ENCODE measurements around the gene PHLPP1. TPM values are rescaled to one million over a fixed set of nuclear protein-coding genes. Genes with fewer than 3 reads are reported as not detected.

The PHLPP1 gene
- total and polyA plus RNA-seq, 2 of the 4 experiments (the other 2 are of a cell fraction) = 3.3 to 3.6 TPM

DNA sequence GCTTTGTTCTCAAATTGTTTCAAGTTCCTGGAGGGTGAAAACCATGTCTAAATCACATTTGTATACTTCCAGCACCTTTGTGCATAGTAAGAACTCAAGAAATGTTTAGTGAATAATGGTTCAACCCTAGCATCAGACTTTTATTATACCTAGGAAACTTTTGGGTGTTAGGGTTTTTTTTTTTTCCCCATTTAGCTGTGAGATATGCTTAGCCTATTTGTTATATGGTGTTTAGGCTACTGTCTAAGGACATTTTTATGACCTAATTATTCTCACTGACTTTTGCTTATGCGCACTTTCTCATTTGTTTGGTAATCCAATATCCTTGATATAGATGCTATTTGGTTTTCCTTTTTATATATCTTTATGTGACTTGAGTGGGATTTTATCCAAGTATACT is 164.7 kb downstream of the PHLPP1 start:
- Histone ChIP-seq H4K8ac (ENCODE audit: low read depth in 2 of 2, low read length in 2 of 2) (no peak overlapping the region), H3K4me1 (ENCODE audit: control insufficient read depth, insufficient read depth, low read length) (peaks cover 14% of the 10 kb centered on the region), H4K91ac (ENCODE audit: insufficient read depth, low read depth, low read length) (no peak overlapping the region), H3K23ac (ENCODE audit: low read depth, low read length) (no peak overlapping the region), H3K9ac (ENCODE audit: low read depth, low read length) (no peak overlapping the region), H4K20me1 (ENCODE audit: insufficient read depth, low read length) (no peaks in the 10 kb centered on the region; the same call in 1 of the 2 replicates), H4K5ac (ENCODE audit: low read depth, low read length) (no peak overlapping the region), H2BK120ac (ENCODE audit: low read depth, low read length) (no peak overlapping the region), H3K4me2 (ENCODE audit: low read depth, low read length) (no peak overlapping the region), H3K27ac (ENCODE audit: insufficient read depth, low read length) (no peak overlapping the region), H2AK5ac (ENCODE audit: low read depth, low read length) (no peak overlapping the region), H2BK20ac (ENCODE audit: low read depth, low read length) (no peak overlapping the region), H3K18ac (ENCODE audit: low read depth, low read length) (no peak overlapping the region), H2BK5ac (ENCODE audit: low read depth, low read length, poor library complexity, severe bottlenecking) (no peak overlapping the region), H2AK9ac (replicated peaks; ENCODE audit: low read depth, low read length, poor library complexity) (no peak overlapping the region), H3K36me3 (ENCODE audit: control insufficient read depth, insufficient read depth, low read length) (no peaks in the 10 kb centered on the region), H3K4me3 (ENCODE audit: insufficient read depth, low read depth, low read length) (no peak overlapping the region), H3K14ac (replicated peaks; ENCODE audit: low read depth, low read length) (no peak overlapping the region), H2AFZ (replicated peaks; ENCODE audit: low read length, poor library complexity) (no peak overlapping the region), H3K79me1 (ENCODE audit: low read depth in 1 of 2, low read length in 2 of 2) (peaks cover 0 to 17% of the 10 kb centered on the region in 2 experiments; a peak in 3 of 4 replicates), H2BK15ac (ENCODE audit: low read depth, low read length) (no peak overlapping the region), H3K9me1 (ENCODE audit: insufficient read depth, low read length) (peaks cover 14% of the 10 kb centered on the region), H3K27me3 (ENCODE audit: control insufficient read depth, insufficient read depth, low read length) (no peaks in the 10 kb centered on the region), H3K9me3 (ENCODE audit: control insufficient read depth, insufficient read depth, low read length) (no peaks in the 10 kb centered on the region), H3K56ac (ENCODE audit: extremely low read depth, insufficient read depth, low read length) (no peak overlapping the region), H3K4ac (ENCODE audit: low read depth, low read length) (no peak overlapping the region)
- DNase-seq = no peak
- TF ChIP-seq, protein P1, sequence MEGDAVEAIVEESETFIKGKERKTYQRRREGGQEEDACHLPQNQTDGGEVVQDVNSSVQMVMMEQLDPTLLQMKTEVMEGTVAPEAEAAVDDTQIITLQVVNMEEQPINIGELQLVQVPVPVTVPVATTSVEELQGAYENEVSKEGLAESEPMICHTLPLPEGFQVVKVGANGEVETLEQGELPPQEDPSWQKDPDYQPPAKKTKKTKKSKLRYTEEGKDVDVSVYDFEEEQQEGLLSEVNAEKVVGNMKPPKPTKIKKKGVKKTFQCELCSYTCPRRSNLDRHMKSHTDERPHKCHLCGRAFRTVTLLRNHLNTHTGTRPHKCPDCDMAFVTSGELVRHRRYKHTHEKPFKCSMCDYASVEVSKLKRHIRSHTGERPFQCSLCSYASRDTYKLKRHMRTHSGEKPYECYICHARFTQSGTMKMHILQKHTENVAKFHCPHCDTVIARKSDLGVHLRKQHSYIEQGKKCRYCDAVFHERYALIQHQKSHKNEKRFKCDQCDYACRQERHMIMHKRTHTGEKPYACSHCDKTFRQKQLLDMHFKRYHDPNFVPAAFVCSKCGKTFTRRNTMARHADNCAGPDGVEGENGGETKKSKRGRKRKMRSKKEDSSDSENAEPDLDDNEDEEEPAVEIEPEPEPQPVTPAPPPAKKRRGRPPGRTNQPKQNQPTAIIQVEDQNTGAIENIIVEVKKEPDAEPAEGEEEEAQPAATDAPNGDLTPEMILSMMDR (conservative IDR thresholded peaks at IDR 0.05; ENCODE audit: low read depth, low read length) = no peak
- no peak for TF ChIP-seq CHD1 (IDR thresholded peaks at IDR 0.05; ENCODE audit: low read depth, low read length)
- TF ChIP-seq NFE2L2 (IDR thresholded peaks at IDR 0.05; ENCODE audit: low read depth, low read length) = no peak
- no peak for TF ChIP-seq SMC3 (IDR thresholded peaks at IDR 0.05; ENCODE audit: low read depth, low read length)
- TF ChIP-seq CEBPB (IDR thresholded peaks at IDR 0.05; ENCODE audit: low read depth, low read length) = no peak
- no peak for TF ChIP-seq MXI1 (IDR thresholded peaks at IDR 0.05; ENCODE audit: borderline replicate concordance, low read depth, low read length)
- TF ChIP-seq, protein P2, sequence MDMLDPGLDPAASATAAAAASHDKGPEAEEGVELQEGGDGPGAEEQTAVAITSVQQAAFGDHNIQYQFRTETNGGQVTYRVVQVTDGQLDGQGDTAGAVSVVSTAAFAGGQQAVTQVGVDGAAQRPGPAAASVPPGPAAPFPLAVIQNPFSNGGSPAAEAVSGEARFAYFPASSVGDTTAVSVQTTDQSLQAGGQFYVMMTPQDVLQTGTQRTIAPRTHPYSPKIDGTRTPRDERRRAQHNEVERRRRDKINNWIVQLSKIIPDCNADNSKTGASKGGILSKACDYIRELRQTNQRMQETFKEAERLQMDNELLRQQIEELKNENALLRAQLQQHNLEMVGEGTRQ (IDR thresholded peaks at IDR 0.05; ENCODE audit: low read depth, low read length) = no peak
- no peak for TF ChIP-seq RCOR1 (IDR thresholded peaks at IDR 0.05; ENCODE audit: insufficient replicate concordance, low read length)
- no peak for TF ChIP-seq MAZ (IDR thresholded peaks at IDR 0.05; ENCODE audit: borderline replicate concordance, low read depth, low read length)
- no peak for TF ChIP-seq ELK1 (IDR thresholded peaks at IDR 0.05; ENCODE audit: borderline replicate concordance, low read depth, low read length)
- TF ChIP-seq MAFK (IDR thresholded peaks at IDR 0.05; ENCODE audit: low read depth, low read length) = no peak
- no peak for TF ChIP-seq FOS (IDR thresholded peaks at IDR 0.05; ENCODE audit: low read depth, low read length)
- TF ChIP-seq RAD21 (IDR thresholded peaks at IDR 0.05; ENCODE audit: low read length) = no peak
- TF ChIP-seq BHLHE40 (IDR thresholded peaks at IDR 0.05; ENCODE audit: low read depth, low read length) = no peak
- dilution Hi-C loops (cut with HindIII; ENCODE audit: low sequenced_read_pairs, unreplicated experiment) (no loop called here), in situ Hi-C loops (cut with MboI; ENCODE audit: low sequenced_read_pairs) (no loop called here), intact Hi-C loops (cut with micrococcal nuclease) (no loop called here)
- BruUV-seq (replicated peaks) = no TSS peak
- ChIA-PET CTCF (interaction anchor here (0.7 to 1.0 kb wide), 2 partner anchors 121 to 155 kb away, joined by 3 read pairs; no protein-coding TSS in a partner anchor), POLR2A (ENCODE audit: unreplicated experiment) (no interaction called here)
- no peak for ATAC-seq (ENCODE audit: low read depth)
- WGBS, 2 experiments (ENCODE audit: extremely low coverage in 2 of 2, insufficient read length in 1 of 2) = no CpG with 5 or more reads among the region's 1 CpG

Measured in IMR-90 (cell line).